Mucosa of rectum (tissue), 2 donors: ENCODE data around the gene TXNRD2.

ENCODE experiments used
- H3K27ac ChIP-seq, 2 donors: one replicate each; pipeline ENCODE4 v1.7.0; 2013; ENCODE audit warnings: inconsistent platforms in 2 of 2, low read depth in 2 of 2, low read length in 2 of 2
- H3K27me3 ChIP-seq, 2 donors: one replicate each; pipeline ENCODE4 v1.7.0; 2013; ENCODE audit warnings: low read length in 2 of 2; ENCODE audit not compliant: control insufficient read depth in 2 of 2, insufficient read depth in 2 of 2
- H3K36me3 ChIP-seq, 2 donors: one replicate each; pipeline ENCODE4 v1.7.0; 2013; ENCODE audit warnings: low read length in 2 of 2; ENCODE audit not compliant: control insufficient read depth in 2 of 2, insufficient read depth in 2 of 2
- H3K4me1 ChIP-seq, 2 donors: one replicate each; pipeline ENCODE4 v1.7.0; 2013; ENCODE audit warnings: low read length in 2 of 2, mild to moderate bottlenecking in 1 of 2; ENCODE audit not compliant: control insufficient read depth in 2 of 2, insufficient read depth in 2 of 2
- H3K4me3 ChIP-seq, 2 donors: one replicate each; pipeline ENCODE4 v1.7.0; 2013; ENCODE audit warnings: low read length in 2 of 2
- H3K9ac ChIP-seq, 2 donors: one replicate each; pipeline ENCODE4 v1.7.0; 2013; ENCODE audit warnings: low read length in 2 of 2, low read depth in 1 of 2, mild to moderate bottlenecking in 1 of 2
- H3K9me3 ChIP-seq, 2 donors: one replicate each; pipeline ENCODE4 v1.7.0; 2013; ENCODE audit warnings: low read length in 2 of 2; ENCODE audit not compliant: control insufficient read depth in 2 of 2
- donor health status: healthy.
- donor health status: Normal muscosa, but diverticular disease.

Gene TXNRD2

DNA sequence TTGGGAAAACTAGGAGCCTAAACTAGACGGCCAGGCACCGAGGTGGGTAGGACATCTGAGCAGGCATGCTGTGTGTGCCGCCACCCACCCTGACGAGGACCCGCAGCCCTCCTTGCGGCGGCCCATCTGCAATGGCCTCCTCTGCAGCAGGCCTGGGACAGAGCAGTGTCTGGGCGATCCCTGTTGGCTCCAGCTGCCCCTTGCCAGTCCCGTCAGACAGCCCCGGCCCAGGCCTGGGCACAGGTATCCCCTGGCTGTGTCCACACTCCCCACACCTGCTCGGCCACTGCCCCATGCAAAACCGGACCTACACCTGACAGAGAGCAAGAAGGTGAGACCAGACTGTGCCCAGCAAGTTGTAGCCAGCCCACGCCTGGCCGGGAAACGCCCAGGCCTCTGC is 48.3 kb downstream of the TXNRD2 start:
- H3K9ac ChIP-seq: no peak overlapping the region
- H3K9me3 ChIP-seq: no peaks in the 10 kb centered on the region
- H3K4me3 ChIP-seq: no peak overlapping the region
- H3K27ac ChIP-seq: no peak overlapping the region
- no peaks in the 10 kb centered on the region for H3K27me3 ChIP-seq
- peaks cover 0 to 3% of the 10 kb centered on the region in 2 donors for H3K4me1 ChIP-seq
- peaks cover 0 to 7% of the 10 kb centered on the region in 2 donors for H3K36me3 ChIP-seq

GRCh38 chr22:19892925-19893324 is 48.7 kb downstream of the TXNRD2 start:
- H3K9me3 ChIP-seq: no peaks in the 10 kb centered on the region
- no peak overlapping the region for H3K9ac ChIP-seq
- H3K27me3 ChIP-seq: no peaks in the 10 kb centered on the region
- H3K36me3 ChIP-seq: peaks cover 0 to 7% of the 10 kb centered on the region in 2 donors
- H3K4me3 ChIP-seq: no peak overlapping the region
- peaks cover 0 to 3% of the 10 kb centered on the region in 2 donors for H3K4me1 ChIP-seq
- H3K27ac ChIP-seq: no peak overlapping the region

GRCh38 chr22:19892257-19892879 is 49.2 kb downstream of the TXNRD2 start:
- Histone ChIP-seq H3K36me3 (peaks cover 0 to 4% of the 10 kb centered on the region in 2 donors), H3K27ac (peak overlapping the region; percentile 5 to 38), H3K9me3 (no peaks in the 10 kb centered on the region), H3K4me3 (peak overlapping the region in 1 of 2 donors; percentile 20), H3K27me3 (no peaks in the 10 kb centered on the region), H3K9ac (no peak overlapping the region), H3K4me1 (peaks cover 0 to 3% of the 10 kb centered on the region in 2 donors)

- Histone ChIP-seq H3K27ac (peak overlapping the region; percentile 5 to 70), H3K9ac (peak overlapping the region in 1 of 2 donors; percentile 41), H3K36me3 (peaks cover 0 to 4% of the 10 kb centered on the region in 2 donors), H3K9me3 (no peaks in the 10 kb centered on the region), H3K4me3 (peak overlapping the region in 1 of 2 donors; percentile 20), H3K4me1 (peaks cover 0 to 5% of the 10 kb centered on the region in 2 donors), H3K27me3 (no peaks in the 10 kb centered on the region)
Measured at GRCh38 chr22:19891317-19892256, 50.0 kb downstream of the TXNRD2 start.

DNA sequence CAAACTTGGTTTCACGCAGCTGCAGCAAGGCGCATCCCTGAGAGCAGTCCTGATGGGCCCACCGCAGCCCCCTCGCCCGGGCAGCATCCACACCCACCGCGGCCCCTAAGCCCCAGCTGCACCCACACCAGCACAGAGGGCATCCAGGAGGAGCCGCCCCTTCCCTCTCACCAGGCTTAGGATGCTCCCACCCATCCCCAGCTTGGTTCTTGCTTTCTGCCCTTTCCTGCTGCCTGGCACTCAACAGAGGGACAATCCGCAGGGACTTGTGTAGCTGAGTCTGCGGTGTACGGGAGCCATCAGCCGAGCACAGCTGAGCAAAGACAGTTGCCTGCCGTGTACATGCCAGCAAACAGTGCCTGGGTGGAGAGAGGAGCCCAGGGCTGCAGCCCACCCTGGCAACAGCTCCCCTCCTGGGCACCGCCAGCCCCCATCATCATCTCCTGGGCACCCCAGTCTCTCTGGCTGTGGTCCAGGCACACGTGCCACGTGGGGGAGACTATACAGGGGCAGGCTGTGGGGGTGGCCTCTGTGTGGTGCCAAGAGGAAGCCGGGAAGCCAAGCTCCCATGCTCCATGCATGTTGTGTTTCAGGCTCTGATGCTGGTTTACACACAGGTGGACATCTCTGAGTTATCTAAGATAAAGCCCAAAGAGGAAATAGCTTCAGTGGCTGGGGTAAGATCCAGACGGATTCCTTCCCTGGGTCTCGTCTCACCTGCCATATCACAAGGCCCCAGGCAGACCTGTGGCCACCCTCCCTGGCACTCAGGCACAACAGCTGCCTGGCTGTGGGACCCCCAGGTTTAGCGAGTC is 50.9 kb downstream of the TXNRD2 start:
- no peaks in the 10 kb centered on the region for H3K27me3 ChIP-seq
- no peaks in the 10 kb centered on the region for H3K9me3 ChIP-seq
- peak overlapping the region in 1 of 2 donors; percentile 70 for H3K27ac ChIP-seq
- no peak overlapping the region for H3K4me3 ChIP-seq
- peaks cover 0 to 11% of the 10 kb centered on the region in 2 donors for H3K4me1 ChIP-seq
- peak overlapping the region in 1 of 2 donors; percentile 41 for H3K9ac ChIP-seq
- H3K36me3 ChIP-seq: peaks cover 0 to 4% of the 10 kb centered on the region in 2 donors

GRCh38 chr22:19889951-19890350 is 51.7 kb downstream of the TXNRD2 start:
- Histone ChIP-seq H3K36me3 (no peaks in the 10 kb centered on the region), H3K27me3 (no peaks in the 10 kb centered on the region), H3K9ac (no peak overlapping the region), H3K27ac (no peak overlapping the region), H3K9me3 (no peaks in the 10 kb centered on the region), H3K4me1 (peaks cover 0 to 11% of the 10 kb centered on the region in 2 donors), H3K4me3 (no peak overlapping the region)

GRCh38 chr22:19888131-19888746 is 53.4 kb downstream of the TXNRD2 start:
- no peaks in the 10 kb centered on the region for H3K9me3 ChIP-seq
- no peaks in the 10 kb centered on the region for H3K36me3 ChIP-seq
- H3K4me1 ChIP-seq: peaks cover 0 to 11% of the 10 kb centered on the region in 2 donors
- no peak overlapping the region for H3K27ac ChIP-seq
- no peak overlapping the region for H3K9ac ChIP-seq
- H3K4me3 ChIP-seq: no peak overlapping the region
- H3K27me3 ChIP-seq: no peaks in the 10 kb centered on the region

DNA sequence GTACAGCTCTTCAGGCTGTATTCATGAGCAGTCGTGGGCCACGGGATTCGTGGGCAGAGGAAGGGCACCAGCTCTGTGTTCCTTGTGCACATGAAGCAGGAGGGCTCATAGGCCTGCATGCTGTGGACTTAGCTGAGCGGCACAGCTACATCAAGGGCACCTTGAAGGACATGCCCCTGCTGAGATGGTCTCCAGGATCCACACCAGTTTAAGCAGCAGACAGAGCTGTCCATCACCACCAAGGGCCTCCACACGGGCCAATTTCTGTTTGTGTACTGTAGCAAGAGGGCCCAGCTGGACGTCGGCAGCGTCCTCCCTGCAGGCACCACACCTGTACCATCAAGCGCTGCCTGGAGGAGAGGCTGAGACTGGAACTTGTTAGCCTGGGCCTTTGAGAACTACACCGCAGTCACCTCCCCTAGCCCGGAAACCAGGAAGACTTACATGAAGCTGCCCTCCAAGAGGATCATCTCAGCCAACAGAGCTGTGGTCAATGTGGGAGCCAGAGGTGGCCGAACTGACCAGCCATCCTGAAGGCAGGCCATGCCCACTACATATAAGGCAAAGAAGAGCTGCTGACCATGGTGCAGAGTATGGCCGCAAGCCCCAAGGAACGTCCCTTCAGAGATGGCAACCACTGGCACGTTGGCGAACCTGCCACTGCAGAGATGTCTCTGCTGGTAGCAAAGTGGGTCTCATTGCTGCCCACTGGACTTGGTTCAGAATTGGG is 54.2 kb downstream of the TXNRD2 start:
- H3K9me3 ChIP-seq: no peaks in the 10 kb centered on the region
- H3K27ac ChIP-seq: peak overlapping the region in 1 of 2 donors; percentile 49
- no peak overlapping the region for H3K9ac ChIP-seq
- no peaks in the 10 kb centered on the region for H3K36me3 ChIP-seq
- H3K27me3 ChIP-seq: no peaks in the 10 kb centered on the region
- no peak overlapping the region for H3K4me3 ChIP-seq
- peaks cover 0 to 11% of the 10 kb centered on the region in 2 donors for H3K4me1 ChIP-seq

- no peaks in the 10 kb centered on the region for H3K36me3 ChIP-seq
- no peaks in the 10 kb centered on the region for H3K9me3 ChIP-seq
- H3K27me3 ChIP-seq: no peaks in the 10 kb centered on the region
- peak overlapping the region in 1 of 2 donors; percentile 49 for H3K27ac ChIP-seq
- H3K4me1 ChIP-seq: peaks cover 0 to 12% of the 10 kb centered on the region in 2 donors
- H3K9ac ChIP-seq: no peak overlapping the region
- no peak overlapping the region for H3K4me3 ChIP-seq
Measured at GRCh38 chr22:19886605-19887255, 54.9 kb downstream of the TXNRD2 start.
